ENCODE data around the gene GNAI2. TPM values are rescaled to one million over a fixed set of nuclear protein-coding genes. Genes with fewer than 3 reads are reported as not detected.

The GNAI2 gene
- total RNA-seq, 1 donor from 2014 or later, result 372 TPM

- Histone ChIP-seq H3K4me1 (peaks cover 43% of the 10 kb centered on the region), H3K36me3 (peaks cover 8% of the 10 kb centered on the region), H3K27me3 (ENCODE audit: low read depth) (no peaks in the 10 kb centered on the region), H3K4me3 (no peak overlapping the region), H3K27ac (no peak overlapping the region), H3K9me3 (no peaks in the 10 kb centered on the region)
- TF ChIP-seq CTCF (IDR thresholded peaks at IDR 0.05), result no peak
- DNase-seq (no peak), ATAC-seq (no peak)
- intact Hi-C loops (cut with DNase I), result no loop called here
Observed at GRCh38 chr3:50294492-50295403, 58.7 kb downstream of the GNAI2 start.

GRCh38 chr3:50295553-50296431 lies 59.8 kb downstream of the GNAI2 start:
- no peak overlapping the region for H3K27ac ChIP-seq
- H3K36me3 ChIP-seq, result no peaks in the 10 kb centered on the region
- no peaks in the 10 kb centered on the region for H3K9me3 ChIP-seq
- H3K27me3 ChIP-seq (ENCODE audit: low read depth), result no peaks in the 10 kb centered on the region
- peaks cover 47% of the 10 kb centered on the region for H3K4me1 ChIP-seq
- DNase-seq (no peak), ATAC-seq (no peak)
- no peak overlapping the region for H3K4me3 ChIP-seq
- intact Hi-C loops (cut with DNase I), result no loop called here
- TF ChIP-seq CTCF (IDR thresholded peaks at IDR 0.05), result no peak

GRCh38 chr3:50296721-50297383 lies 60.8 kb downstream of the GNAI2 start:
- Histone ChIP-seq H3K4me1 (peaks cover 48% of the 10 kb centered on the region), H3K9me3 (no peaks in the 10 kb centered on the region), H3K27ac (no peak overlapping the region), H3K36me3 (no peaks in the 10 kb centered on the region), H3K27me3 (ENCODE audit: low read depth) (no peaks in the 10 kb centered on the region), H3K4me3 (no peak overlapping the region)
- DNase-seq, result no peak
- intact Hi-C loops (cut with DNase I), result no loop called here
- no peak for TF ChIP-seq CTCF (IDR thresholded peaks at IDR 0.05)
- ATAC-seq, result no peak

- Histone ChIP-seq H3K27me3 (ENCODE audit: low read depth) (no peaks in the 10 kb centered on the region), H3K27ac (no peak overlapping the region), H3K4me3 (no peak overlapping the region), H3K36me3 (no peaks in the 10 kb centered on the region), H3K9me3 (no peaks in the 10 kb centered on the region), H3K4me1 (peaks cover 53% of the 10 kb centered on the region)
- intact Hi-C loops (cut with DNase I), result no loop called here
- ATAC-seq (no peak), DNase-seq (no peak)
- TF ChIP-seq CTCF (IDR thresholded peaks at IDR 0.05), result no peak
Observed at GRCh38 chr3:50297384-50297775, 61.4 kb downstream of the GNAI2 start.

Data from lower lobe of right lung (tissue), 2 donors.